GM18870 (cell line): ENCODE measurements around the gene FCMR.

ENCODE experiments used
- ATAC-seq: cut with Tn5 transposase; IDR thresholded peaks from one replicate; pipeline ENCODE4 v1.9.1; 2021; ENCODE audit warnings: moderate library complexity; ENCODE audit not compliant: unreplicated experiment

The FCMR gene, protein sequence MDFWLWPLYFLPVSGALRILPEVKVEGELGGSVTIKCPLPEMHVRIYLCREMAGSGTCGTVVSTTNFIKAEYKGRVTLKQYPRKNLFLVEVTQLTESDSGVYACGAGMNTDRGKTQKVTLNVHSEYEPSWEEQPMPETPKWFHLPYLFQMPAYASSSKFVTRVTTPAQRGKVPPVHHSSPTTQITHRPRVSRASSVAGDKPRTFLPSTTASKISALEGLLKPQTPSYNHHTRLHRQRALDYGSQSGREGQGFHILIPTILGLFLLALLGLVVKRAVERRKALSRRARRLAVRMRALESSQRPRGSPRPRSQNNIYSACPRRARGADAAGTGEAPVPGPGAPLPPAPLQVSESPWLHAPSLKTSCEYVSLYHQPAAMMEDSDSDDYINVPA

DNA sequence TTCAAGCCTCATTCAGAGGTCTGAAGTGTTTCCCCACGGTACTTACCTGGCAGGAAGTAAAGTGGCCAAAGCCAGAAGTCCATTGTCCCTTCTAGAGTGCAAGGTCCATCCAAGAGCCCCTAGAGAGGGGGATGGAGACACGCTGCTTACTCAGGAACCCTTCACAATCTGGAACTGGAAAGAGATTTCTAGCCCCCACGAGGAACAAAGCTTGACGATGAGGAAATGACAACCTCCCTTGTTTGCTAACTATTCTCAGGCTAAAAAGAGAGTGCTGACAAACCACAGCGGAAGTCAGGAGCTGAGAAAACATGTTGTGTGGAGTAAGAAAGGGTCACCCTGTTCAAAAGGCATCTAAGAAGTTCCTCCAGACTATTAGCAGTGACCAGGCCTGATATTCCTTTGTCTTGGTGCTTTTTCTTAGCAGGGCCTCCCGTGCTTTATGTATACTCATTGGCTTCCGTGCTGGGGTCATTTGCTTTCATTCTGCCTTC lies at the start of gene FCMR:
FCMR (minus strand) TSS at position 170 of the 494 bp plus-strand sequence; CDS start at position 83, 87 bp downstream.
- no peak for ATAC-seq

- ATAC-seq, result no peak
Measured at GRCh38 chr1:206971029-206971655, 49.4 kb upstream of the FCMR start.

DNA sequence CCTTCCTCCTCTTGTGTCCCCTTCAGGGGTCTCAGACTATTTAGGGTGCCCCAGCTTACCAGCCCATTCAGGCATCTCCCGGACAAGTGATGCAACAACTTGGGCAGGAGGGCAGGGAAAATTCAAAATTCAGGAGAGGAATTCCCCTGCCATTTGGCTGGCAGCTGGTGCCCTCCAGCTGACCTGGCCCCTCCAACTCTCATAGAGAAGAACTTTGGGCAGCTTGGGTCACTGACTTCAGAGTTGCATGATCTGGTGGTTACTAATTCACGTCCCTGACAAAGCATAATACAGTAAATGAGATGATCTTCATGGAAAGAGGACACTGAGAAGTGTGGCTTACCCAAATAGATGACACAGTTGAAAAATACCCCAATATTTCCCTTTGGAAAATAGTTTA lies 48.7 kb upstream of the FCMR start, which contains the start of gene FCAMR:
FCAMR (minus strand) TSS at position 15 of the 400 bp plus-strand sequence. CDS start 335 bp downstream, outside the sequence.
- no peak for ATAC-seq

DNA sequence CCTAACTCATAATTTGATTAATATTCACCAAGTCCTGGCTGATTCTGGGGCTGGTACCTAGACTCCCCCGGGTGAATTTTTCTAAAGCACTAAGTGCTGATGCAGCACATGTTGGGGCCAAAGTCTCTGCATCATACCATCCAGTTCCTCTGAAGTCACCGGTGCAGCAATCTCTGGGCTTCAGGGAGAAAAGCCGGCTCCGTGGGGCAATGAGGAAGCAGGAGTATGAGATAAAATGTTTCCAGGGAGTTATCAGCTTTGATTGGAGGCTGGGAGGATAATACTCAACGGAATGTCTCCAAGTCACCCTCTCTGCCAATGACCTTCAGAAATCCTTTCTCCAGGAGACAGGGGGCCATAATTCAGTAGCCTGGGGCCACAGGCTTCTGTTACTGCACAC lies 47.3 kb upstream of the FCMR start:
- ATAC-seq, result no peak

GRCh38 chr1:206967096-206967849 lies 45.5 kb upstream of the FCMR start:
- peak; percentile 62 for ATAC-seq

DNA sequence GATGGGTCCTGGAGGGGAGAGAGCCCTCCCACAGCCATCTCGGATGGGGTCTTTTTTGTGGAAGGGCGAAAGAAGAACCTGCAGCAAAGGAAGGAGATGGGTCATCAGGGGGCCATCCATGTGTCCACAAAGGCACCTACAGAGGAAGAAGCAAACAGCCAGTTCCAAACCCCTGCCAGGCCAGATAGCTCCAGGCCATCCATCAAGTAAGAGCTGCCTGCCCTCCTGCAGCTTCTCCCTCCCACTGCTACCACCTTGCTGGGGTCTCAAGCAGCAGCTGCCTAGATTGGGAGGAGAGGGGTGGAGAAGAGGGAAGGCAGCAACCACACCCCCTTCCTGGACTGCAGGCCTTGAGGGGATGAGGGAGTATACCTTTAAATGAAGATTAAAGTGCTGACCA lies 44.0 kb upstream of the FCMR start:
- ATAC-seq, result no peak

GRCh38 chr1:206963740-206964139 lies 42.0 kb upstream of the FCMR start:
- no peak for ATAC-seq

- no peak for ATAC-seq
Measured at GRCh38 chr1:206963119-206963712, 41.5 kb upstream of the FCMR start.

DNA sequence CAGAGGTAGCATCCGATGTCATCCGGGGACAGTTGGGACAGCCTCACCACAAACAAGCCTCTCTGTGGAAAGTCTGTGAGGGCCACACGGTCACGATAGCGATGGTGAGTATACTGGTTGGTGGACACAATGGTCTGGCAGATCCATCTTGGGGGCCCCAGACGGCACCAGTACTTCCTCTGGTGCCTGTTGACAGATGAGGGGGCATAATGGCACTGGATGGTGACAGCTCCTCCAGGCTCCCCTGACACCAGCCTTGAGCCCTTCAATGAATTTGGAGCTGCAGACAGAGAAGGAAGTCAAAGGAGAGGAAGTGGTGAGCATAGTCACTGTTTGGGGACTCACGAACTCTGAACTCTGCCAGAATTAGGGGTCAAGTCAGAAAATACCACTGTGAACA lies 40.5 kb upstream of the FCMR start:
- ATAC-seq, result no peak

DNA sequence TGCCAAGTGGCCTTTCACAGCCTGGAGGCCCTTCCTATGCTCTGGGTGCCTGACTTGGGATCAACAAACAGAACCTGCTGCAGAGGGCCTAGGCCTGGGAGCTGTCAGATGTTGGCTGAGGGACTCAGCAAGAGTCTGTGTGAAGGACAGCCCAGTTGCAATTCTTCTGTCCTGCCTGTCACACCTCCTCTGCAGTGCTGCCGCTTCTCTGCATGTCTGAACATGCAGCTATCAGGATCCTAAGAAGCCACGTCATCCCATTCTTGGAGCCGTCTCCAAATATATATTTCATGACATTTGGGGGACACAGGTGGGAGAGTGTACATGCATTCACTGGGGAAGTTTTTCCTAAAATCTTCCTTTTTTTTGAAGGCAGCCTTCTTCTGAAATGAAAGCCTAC lies 39.9 kb upstream of the FCMR start:
- no peak for ATAC-seq

GRCh38 chr1:206960676-206961386 lies 39.1 kb upstream of the FCMR start:
- no peak for ATAC-seq

GRCh38 chr1:206958144-206958543 lies 36.4 kb upstream of the FCMR start:
- ATAC-seq, result no peak

GRCh38 chr1:206957639-206958038 lies 35.9 kb upstream of the FCMR start:
- ATAC-seq, result no peak

DNA sequence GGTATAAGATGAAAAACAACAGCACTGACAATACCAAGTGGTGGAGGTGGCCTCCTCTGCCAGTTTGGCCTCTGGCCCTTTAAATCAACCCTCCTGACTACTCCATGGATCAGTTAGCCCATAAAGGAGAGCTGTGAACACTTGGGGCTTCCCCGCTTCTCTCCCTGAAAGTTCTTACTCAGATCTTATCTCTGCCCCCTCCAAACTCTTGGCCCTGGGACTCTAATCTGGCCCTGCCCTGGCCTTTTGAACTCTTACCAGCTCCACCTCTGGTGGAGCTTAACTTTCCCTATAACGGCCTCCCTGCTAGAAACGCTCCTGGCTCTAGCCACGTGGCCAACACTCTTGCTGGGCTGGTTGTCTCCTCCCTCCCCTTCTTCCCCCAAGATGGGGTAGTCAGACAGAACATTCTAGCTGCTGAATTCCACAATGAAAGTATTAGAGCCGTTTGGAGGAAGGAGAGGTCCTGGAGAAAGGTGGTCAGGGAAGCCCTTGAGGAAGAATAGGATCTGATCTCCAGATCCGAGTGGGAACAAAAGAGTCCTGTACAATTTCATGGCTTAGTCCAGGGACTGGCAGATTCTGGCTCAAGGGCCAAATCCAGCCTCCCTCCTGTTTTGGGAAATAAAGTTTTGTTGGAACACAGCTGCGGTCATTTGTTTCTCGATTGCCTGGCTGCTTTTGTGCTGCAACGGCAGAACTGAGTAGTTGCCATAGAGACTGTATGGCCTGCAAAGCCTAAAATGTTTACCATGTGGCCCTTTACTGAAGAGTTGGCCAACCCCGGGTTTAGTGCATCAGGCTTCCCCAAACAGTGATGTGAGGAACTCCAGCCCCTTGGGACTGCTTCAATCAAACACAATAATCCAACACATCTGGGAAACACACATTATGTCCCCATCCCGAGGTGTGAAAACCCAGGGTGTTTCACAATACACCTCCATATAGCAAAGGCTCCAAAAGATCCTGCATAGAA lies 34.0 kb upstream of the FCMR start:
- peak; percentile 69 for ATAC-seq

DNA sequence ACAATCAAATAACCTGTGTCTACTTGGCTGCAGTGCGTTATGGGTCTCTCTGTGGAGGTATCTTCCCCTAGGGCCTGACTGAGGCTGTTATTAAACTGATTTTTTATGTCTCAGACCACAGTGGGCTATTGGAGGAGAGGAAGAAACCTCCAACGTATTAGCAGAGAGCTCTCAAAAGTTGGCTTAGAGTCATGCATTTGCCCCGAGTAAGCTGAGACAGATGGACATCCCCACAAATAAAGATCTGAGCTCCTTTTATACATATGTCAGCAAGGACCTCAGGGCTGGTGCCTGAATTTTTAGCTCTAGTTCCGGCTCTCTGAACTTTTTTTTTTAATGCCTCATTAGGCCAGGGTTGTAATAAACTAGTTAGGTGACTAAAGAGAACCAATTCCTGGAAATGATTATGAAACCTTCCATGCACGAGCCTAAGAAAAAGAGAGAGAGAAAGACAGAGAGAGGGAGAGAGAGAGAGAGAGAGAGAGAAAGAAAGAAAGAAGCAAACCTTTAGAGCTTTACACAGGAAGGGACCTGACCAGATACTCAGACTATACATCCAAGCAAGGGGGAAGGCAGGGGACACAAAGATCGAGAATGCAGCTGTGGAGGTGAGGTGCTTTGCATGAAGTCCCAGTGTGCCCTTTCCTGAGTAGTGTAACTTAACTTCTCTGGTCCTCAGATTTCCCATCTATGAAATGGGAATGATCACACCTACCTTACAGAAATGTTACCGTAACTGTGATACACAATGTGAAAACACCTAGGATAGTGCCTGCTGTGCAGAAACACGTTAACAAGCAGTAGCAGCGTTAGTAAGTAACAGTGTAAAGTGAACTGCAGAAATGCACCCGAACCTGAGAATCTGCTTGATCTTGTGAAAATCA lies 33.0 kb upstream of the FCMR start:
- ATAC-seq, result no peak

- no peak for ATAC-seq
Measured at GRCh38 chr1:206953626-206954025, 31.9 kb upstream of the FCMR start.

- no peak for ATAC-seq
Measured at GRCh38 chr1:206953126-206953525, 31.4 kb upstream of the FCMR start.

GRCh38 chr1:206952171-206952570 lies 30.4 kb upstream of the FCMR start:
- ATAC-seq, result no peak
